ENCODE measurements around the gene AK9.
"Not testable (repeated sequence)": the region's sequence is repeated elsewhere in the genome, so short reads cannot be mapped to it uniquely, and the experiment has no call there.

The AK9 gene

GRCh38 chr6:109482905-109483734, 207.9 kb downstream of the AK9 start, which contains the start of gene ZBTB24:
TSS of gene ZBTB24 (minus strand) at chr6:109483219. CDS start at chr6:109482026, 1,193 bp downstream.
- peak; percentile 75 for DNase-seq (ENCODE audit: low read depth in 2 of 2)

- DNase-seq (ENCODE audit: low read depth in 2 of 2), result no peak
Measured at GRCh38 chr6:109480993-109481480, 210.0 kb downstream of the AK9 start.

GRCh38 chr6:109478841-109479624, 212.0 kb downstream of the AK9 start:
- no peak for DNase-seq (ENCODE audit: low read depth in 2 of 2)

- peak in 1 of 2 experiments; percentile 53 for DNase-seq (ENCODE audit: low read depth in 2 of 2)
Measured at GRCh38 chr6:109478222-109478805, 212.7 kb downstream of the AK9 start.

GRCh38 chr6:109477725-109478124, 213.3 kb downstream of the AK9 start:
- no peak for DNase-seq (ENCODE audit: low read depth in 2 of 2)

GRCh38 chr6:109477184-109477583, 213.8 kb downstream of the AK9 start:
- no peak for DNase-seq (ENCODE audit: low read depth in 2 of 2)

- no peak for DNase-seq (ENCODE audit: low read depth in 2 of 2)
Measured at GRCh38 chr6:109475625-109476024, 215.4 kb downstream of the AK9 start.

GRCh38 chr6:109474995-109475394, 216.0 kb downstream of the AK9 start:
- DNase-seq (ENCODE audit: low read depth in 2 of 2), result no peak

- no peak for DNase-seq (ENCODE audit: low read depth in 2 of 2)
Measured at GRCh38 chr6:109473120-109473519, 217.9 kb downstream of the AK9 start.

GRCh38 chr6:109472132-109472995, 218.6 kb downstream of the AK9 start:
- no peak for DNase-seq (ENCODE audit: low read depth in 2 of 2)

GRCh38 chr6:109471105-109471810, 219.7 kb downstream of the AK9 start:
- DNase-seq (ENCODE audit: low read depth in 2 of 2), result no peak

- DNase-seq (ENCODE audit: low read depth in 2 of 2), result no peak
Measured at GRCh38 chr6:109469591-109470189, 221.3 kb downstream of the AK9 start.

- no peak for DNase-seq (ENCODE audit: low read depth in 2 of 2)
Measured at GRCh38 chr6:109467696-109468095, 223.3 kb downstream of the AK9 start.

GRCh38 chr6:109466212-109466923, 224.6 kb downstream of the AK9 start:
- DNase-seq (ENCODE audit: low read depth in 2 of 2), result no peak

- DNase-seq (ENCODE audit: low read depth in 2 of 2), result no peak
Measured at GRCh38 chr6:109465772-109466171, 225.2 kb downstream of the AK9 start.

GRCh38 chr6:109461733-109462526, 229.1 kb downstream of the AK9 start:
- DNase-seq (ENCODE audit: low read depth in 2 of 2), result no peak

GRCh38 chr6:109461205-109461604, 229.8 kb downstream of the AK9 start:
- DNase-seq (ENCODE audit: low read depth in 2 of 2), result not testable (repeated sequence)

- DNase-seq (ENCODE audit: low read depth in 2 of 2), result no peak
Measured at GRCh38 chr6:109460161-109460829, 230.7 kb downstream of the AK9 start.
